Skeletal muscle cell (primary cell): ENCODE results near the gene MRPL11.
"Not testable (repeated sequence)": the region's sequence is repeated elsewhere in the genome, so short reads cannot be mapped to it uniquely, and the experiment has no call there.

Experiments used
- DNase-seq: peaks from one replicate; pipeline ENCODE4 v3.0.0-alpha.2; 2010; ENCODE audit warnings: low read depth
- H3K4me3 ChIP-seq: 2 replicates; pipeline ENCODE4 v1.5.1; 2011; ENCODE audit warnings: low read depth, mild to moderate bottlenecking, control low read depth, low read length, moderate library complexity

Gene MRPL11

GRCh38 chr11:66440101-66440939, 1.7 kb upstream of the MRPL11 start:
- not testable (repeated sequence) for DNase-seq, H3K4me3 ChIP-seq

- no peak for DNase-seq
- peak overlapping the region; percentile 81 for H3K4me3 ChIP-seq
Measured at GRCh38 chr11:66437979-66438503, 607 bp downstream of the MRPL11 start.

- H3K4me3 ChIP-seq = no peak overlapping the region
- DNase-seq = no peak
Measured at GRCh38 chr11:66432597-66432996, 6.1 kb downstream of the MRPL11 start.

GRCh38 chr11:66431871-66432329, 6.7 kb downstream of the MRPL11 start:
- not testable (repeated sequence) for H3K4me3 ChIP-seq

GRCh38 chr11:66431287-66431686, 7.4 kb downstream of the MRPL11 start:
- DNase-seq = not testable (repeated sequence)

More at GRCh38 chr11:66431871-66432329, 6.7 kb downstream of the MRPL11 start:
- DNase-seq = not testable (repeated sequence)

GRCh38 chr11:66429983-66430602, 8.6 kb downstream of the MRPL11 start:
- DNase-seq = no peak
- H3K4me3 ChIP-seq = no peak overlapping the region

More at GRCh38 chr11:66431287-66431686, 7.4 kb downstream of the MRPL11 start:
- H3K4me3 ChIP-seq = not testable (repeated sequence)

GRCh38 chr11:66428933-66429332, 9.7 kb downstream of the MRPL11 start:
- DNase-seq = no peak
- no peak overlapping the region for H3K4me3 ChIP-seq

GRCh38 chr11:66426314-66426713, 12.3 kb downstream of the MRPL11 start:
- H3K4me3 ChIP-seq = no peak overlapping the region
- no peak for DNase-seq

- peak; percentile 54 for DNase-seq
- no peak overlapping the region for H3K4me3 ChIP-seq
Measured at GRCh38 chr11:66421492-66422205, 17.0 kb downstream of the MRPL11 start.

- H3K4me3 ChIP-seq = no peak within 1 kb of the TSS
- no peak for DNase-seq
Measured at GRCh38 chr11:66420671-66421476, 17.8 kb downstream of the MRPL11 start, which contains the start of gene NPAS4. TSS of gene NPAS4 (plus strand) at chr11:66421035. CDS start at chr11:66421180, 145 bp downstream.

GRCh38 chr11:66419825-66420224, 18.8 kb downstream of the MRPL11 start:
- H3K4me3 ChIP-seq = no peak overlapping the region
- DNase-seq = no peak

- no peak overlapping the region for H3K4me3 ChIP-seq
- no peak for DNase-seq
Measured at GRCh38 chr11:66418986-66419308, 19.7 kb downstream of the MRPL11 start.

- no peak overlapping the region for H3K4me3 ChIP-seq
- DNase-seq = peak; percentile 84
Measured at GRCh38 chr11:66418168-66418985, 20.3 kb downstream of the MRPL11 start.

- H3K4me3 ChIP-seq = no peak overlapping the region
- no peak for DNase-seq
Measured at GRCh38 chr11:66417000-66417399, 21.6 kb downstream of the MRPL11 start.

GRCh38 chr11:66415423-66415822, 23.2 kb downstream of the MRPL11 start:
- no peak for DNase-seq
- H3K4me3 ChIP-seq = no peak overlapping the region

- DNase-seq = no peak
- H3K4me3 ChIP-seq = no peak overlapping the region
Measured at GRCh38 chr11:66414120-66414934, 24.3 kb downstream of the MRPL11 start.

GRCh38 chr11:66413167-66413566, 25.5 kb downstream of the MRPL11 start:
- DNase-seq = no peak
- H3K4me3 ChIP-seq = no peak overlapping the region
